RWPE2 (cell line): ENCODE results near the gene ZNF428.

Experiments used
- ATAC-seq: fragments of 200-7000 bp; cut with Tn5 transposase; 3 replicates; pipeline ENCODE4 v1.9.1; 2021; ENCODE audit warnings: low read depth
- DNase-seq: peaks from one replicate; pipeline ENCODE4 v3.0.0-alpha.2; 2020; ENCODE audit warnings: low spot score
- H3K27ac ChIP-seq: fragments of 450-650 bp; 2 replicates; pipeline ENCODE4 v1.5.1; 2017; ENCODE audit warnings: mild to moderate bottlenecking; ENCODE audit not compliant: poor library complexity, severe bottlenecking
- H3K27me3 ChIP-seq: fragments of 250-450 bp; sonication (Bioruptor Pico); 2 replicates; pipeline ENCODE4 v1.5.1; 2021; ENCODE audit warnings: mild to moderate bottlenecking, moderate library complexity; ENCODE audit not compliant: insufficient read depth, poor library complexity, severe bottlenecking
- H3K36me3 ChIP-seq: fragments of 250-450 bp; sonication (Bioruptor Pico); 2 replicates; pipeline ENCODE4 v1.5.1; 2020; ENCODE audit warnings: low read depth, mild to moderate bottlenecking, moderate library complexity
- H3K4me1 ChIP-seq: fragments of 250-450 bp; sonication (Bioruptor Pico); 2 replicates; pipeline ENCODE4 v1.5.1; 2021; ENCODE audit warnings: mild to moderate bottlenecking, moderate library complexity; ENCODE audit not compliant: insufficient read depth, poor library complexity, severe bottlenecking
- H3K4me3 ChIP-seq: fragments of 250-450 bp; sonication (Bioruptor Pico); 2 replicates; pipeline ENCODE4 v1.5.1; 2021; ENCODE audit warnings: mild to moderate bottlenecking, moderate library complexity; ENCODE audit not compliant: severe bottlenecking
- H3K9me3 ChIP-seq: fragments of 250-450 bp; sonication (Bioruptor Pico); 2 replicates; pipeline ENCODE4 v1.5.1; 2021; ENCODE audit warnings: mild to moderate bottlenecking, moderate library complexity; ENCODE audit not compliant: severe bottlenecking
- CTCF ChIP-seq: fragments of 450-650 bp; IDR thresholded peaks from one replicate; pipeline ENCODE4 v1.5.1; 2017; ENCODE audit warnings: mild to moderate bottlenecking, moderate library complexity; ENCODE audit not compliant: poor library complexity, severe bottlenecking

Gene ZNF428

GRCh38 chr19:43641333-43641732 is 21.9 kb upstream of the ZNF428 start:
- H3K4me1 ChIP-seq: no peaks in the 10 kb centered on the region
- ATAC-seq (no peak), DNase-seq (no peak)
- H3K27ac ChIP-seq: no peak overlapping the region
- no peaks in the 10 kb centered on the region for H3K36me3 ChIP-seq
- no peak for TF ChIP-seq CTCF
- no peak overlapping the region for H3K4me3 ChIP-seq
- H3K27me3 ChIP-seq: peaks cover 15% of the 10 kb centered on the region
- no peaks in the 10 kb centered on the region for H3K9me3 ChIP-seq

GRCh38 chr19:43640424-43640757 is 21.0 kb upstream of the ZNF428 start:
- no peaks in the 10 kb centered on the region for H3K36me3 ChIP-seq
- ATAC-seq (peak; percentile 9; the same call in 2 of the 3 replicates), DNase-seq (no peak)
- H3K4me1 ChIP-seq: no peaks in the 10 kb centered on the region
- H3K9me3 ChIP-seq: no peaks in the 10 kb centered on the region
- peak overlapping the region; percentile 40 for H3K4me3 ChIP-seq
- peaks cover 15% of the 10 kb centered on the region for H3K27me3 ChIP-seq
- no peak overlapping the region for H3K27ac ChIP-seq
- no peak for TF ChIP-seq CTCF

- no peak for DNase-seq
- Histone ChIP-seq H3K9me3 (no peaks in the 10 kb centered on the region), H3K27me3 (peaks cover 15% of the 10 kb centered on the region)
Measured at GRCh38 chr19:43639519-43640423, 20.3 kb upstream of the ZNF428 start, which contains the start of gene CADM4. Gene CADM4 (minus strand): TSS chr19:43639850. CDS start chr19:43639790, 60 bp downstream.

DNA sequence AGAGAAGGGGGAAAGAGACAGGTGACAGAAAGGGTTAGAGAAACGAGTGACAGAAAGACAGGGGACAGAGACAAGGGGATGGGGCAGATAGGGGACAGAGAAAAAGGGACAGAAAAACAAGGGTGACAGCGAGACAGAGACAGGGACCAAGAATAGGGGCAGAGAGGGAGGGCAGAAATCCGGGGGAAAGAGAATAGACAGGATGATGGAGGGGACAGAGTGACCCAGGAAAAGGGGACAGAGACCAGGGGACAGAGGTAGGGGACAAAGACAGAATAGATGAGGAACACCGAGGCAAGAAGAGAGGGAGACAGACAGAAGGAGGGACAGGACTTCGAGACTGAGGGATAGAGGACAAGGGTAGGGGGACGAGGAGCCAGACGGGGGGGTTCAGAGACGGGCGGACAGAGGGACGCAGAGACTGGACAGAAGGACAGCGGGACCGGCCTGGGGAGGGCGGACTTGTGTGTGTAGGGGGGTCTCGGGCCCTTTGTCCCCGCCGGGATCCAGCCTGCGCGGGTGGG is 19.6 kb upstream of the ZNF428 start:
- DNase-seq: no peak
- Histone ChIP-seq H3K27ac (no peak overlapping the region), H3K9me3 (no peaks in the 10 kb centered on the region), H3K4me3 (peak overlapping the region; percentile 40), H3K27me3 (peaks cover 15% of the 10 kb centered on the region), H3K4me1 (peaks cover 7% of the 10 kb centered on the region), H3K36me3 (no peaks in the 10 kb centered on the region)
- TF ChIP-seq CTCF: no peak
- ATAC-seq: no peak

More at GRCh38 chr19:43639519-43640423, 20.3 kb upstream of the ZNF428 start, which contains the start of gene CADM4:
- no peak for TF ChIP-seq CTCF
- ATAC-seq: peak; percentile 57
- Histone ChIP-seq H3K4me3 (peak within 1 kb of the TSS; percentile 40), H3K4me1 (peaks cover 1% of the 10 kb centered on the region), H3K36me3 (no peaks in the 10 kb centered on the region), H3K27ac (no peak within 1 kb of the TSS)
